ENCODE data around the gene ABCC6. TPM values are rescaled to one million over a fixed set of nuclear protein-coding genes. Genes with fewer than 3 reads are reported as not detected.
"Not testable (repeated sequence)": the region's sequence is repeated elsewhere in the genome, so short reads cannot be mapped to it uniquely, and the experiment has no call there.

Gene ABCC6
- total RNA-seq, 1 donor from 2014 or later: 0.08 TPM

- ATAC-seq: no peak
Measured at GRCh38 chr16:16109453-16110110, 113.7 kb downstream of the ABCC6 start.

- no peak for ATAC-seq
Measured at GRCh38 chr16:16108759-16109158, 114.5 kb downstream of the ABCC6 start.

- no peak for ATAC-seq
Measured at GRCh38 chr16:16107839-16108238, 115.5 kb downstream of the ABCC6 start.

- peak; percentile 10 for ATAC-seq
Measured at GRCh38 chr16:16106466-16106865, 116.8 kb downstream of the ABCC6 start.

- no peak for ATAC-seq
Measured at GRCh38 chr16:16105646-16106045, 117.6 kb downstream of the ABCC6 start.

- ATAC-seq: not testable (repeated sequence)
Measured at GRCh38 chr16:16104804-16105141, 118.5 kb downstream of the ABCC6 start.

- ATAC-seq: not testable (repeated sequence)
Measured at GRCh38 chr16:16104132-16104803, 119.0 kb downstream of the ABCC6 start.

GRCh38 chr16:16102738-16103137, 120.6 kb downstream of the ABCC6 start:
- ATAC-seq: no peak

GRCh38 chr16:16101585-16101984, 121.7 kb downstream of the ABCC6 start:
- no peak for ATAC-seq

- no peak for ATAC-seq
Measured at GRCh38 chr16:16100631-16101030, 122.7 kb downstream of the ABCC6 start.

- no peak for ATAC-seq
Measured at GRCh38 chr16:16099320-16099719, 124.0 kb downstream of the ABCC6 start.

Other genes starting within 250 kb of the ABCC6 start
- 11.9 TPM for gene NOMO3, start 9.0 kb upstream of the ABCC6 start, total RNA-seq
- gene NPIPA7, start 155.6 kb upstream of the ABCC6 start, total RNA-seq: 9.4 TPM